HTERT RPE-1 (cell line): ENCODE measurements around the gene DNTT.
"Not testable (repeated sequence)": the region's sequence is repeated elsewhere in the genome, so short reads cannot be mapped to it uniquely, and the experiment has no call there.

Experiments used
- in situ Hi-C: fragments of 300-500 bp; cut with MboI; formaldehyde crosslinking; loops from 4 replicates; pipeline ENCODE4 v1.14.3; 2020; ENCODE audit warnings: low sequenced_read_pairs

The DNTT gene

DNA sequence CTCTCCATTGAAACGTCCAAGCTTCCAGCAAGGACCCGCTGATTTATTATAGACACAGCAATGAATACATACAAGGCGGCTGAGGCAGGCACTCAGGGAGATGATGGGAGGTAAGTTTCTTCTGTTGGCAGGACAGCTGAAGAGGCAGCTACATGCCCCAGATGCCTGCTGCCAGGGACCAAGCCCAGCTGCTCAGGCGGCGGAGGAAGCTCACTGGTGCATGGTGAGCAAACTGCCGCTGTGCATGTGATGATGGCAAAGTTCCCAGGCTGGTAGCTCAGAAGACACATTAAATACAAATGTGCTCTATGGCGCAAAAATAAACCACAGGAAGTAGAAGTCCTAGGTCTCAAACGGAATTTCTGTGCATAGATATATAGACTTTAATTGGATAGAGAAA lies 2.3 kb downstream of the DNTT start:
- in situ Hi-C loops, result no loop called here

DNA sequence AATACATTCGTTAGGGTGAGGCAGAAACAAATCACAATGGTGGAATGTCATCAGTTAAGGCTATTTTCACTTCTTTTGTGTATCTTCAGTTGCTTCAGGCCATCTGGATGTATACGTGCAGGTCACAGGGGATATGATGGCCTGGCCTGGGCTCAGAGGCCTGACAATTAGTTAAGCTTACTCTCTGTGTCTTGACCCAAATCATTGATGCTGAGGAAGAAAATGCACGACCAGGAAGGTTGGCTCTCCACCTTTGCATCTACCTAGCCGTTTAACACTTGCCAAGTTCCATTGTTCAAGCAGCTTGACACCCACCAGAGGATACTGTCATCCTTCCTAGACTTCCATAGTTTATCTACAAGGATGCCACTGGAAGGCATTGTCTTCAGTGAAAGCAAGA lies 4.6 kb downstream of the DNTT start:
- in situ Hi-C loops, result not testable (repeated sequence)

DNA sequence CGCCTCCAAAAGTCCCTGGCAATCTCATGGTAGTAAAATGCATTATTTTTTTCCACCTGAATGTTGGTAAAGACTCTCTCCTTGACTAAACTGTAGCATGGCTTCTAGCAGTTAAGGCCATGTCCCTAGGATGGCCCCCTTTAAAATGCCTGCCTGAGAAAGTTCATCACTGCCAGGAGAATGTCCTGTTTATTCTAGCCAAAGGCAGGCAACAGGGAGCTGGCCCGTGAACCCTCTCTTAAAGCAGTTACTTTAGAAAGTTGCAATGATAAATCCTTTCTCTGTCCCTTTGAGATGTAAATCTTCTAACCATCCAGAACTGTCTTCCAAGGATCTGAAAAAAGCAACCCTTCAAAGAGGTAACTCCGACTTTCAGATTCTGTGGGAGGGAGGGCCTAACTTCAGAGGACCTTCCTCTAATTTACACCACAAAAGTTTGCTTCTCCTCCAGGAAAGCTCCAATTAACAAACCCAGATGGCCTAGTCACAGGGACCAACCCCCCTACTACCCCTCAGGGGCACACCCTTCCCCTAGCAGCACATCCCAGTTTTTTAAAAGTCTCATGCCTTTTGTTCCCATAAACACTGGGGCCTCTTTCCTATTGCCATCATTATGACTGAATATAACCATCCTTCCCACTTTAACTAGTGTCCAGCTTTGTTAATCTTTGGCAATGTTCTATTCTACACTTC lies 5.5 kb downstream of the DNTT start:
- in situ Hi-C loops, result no loop called here

DNA sequence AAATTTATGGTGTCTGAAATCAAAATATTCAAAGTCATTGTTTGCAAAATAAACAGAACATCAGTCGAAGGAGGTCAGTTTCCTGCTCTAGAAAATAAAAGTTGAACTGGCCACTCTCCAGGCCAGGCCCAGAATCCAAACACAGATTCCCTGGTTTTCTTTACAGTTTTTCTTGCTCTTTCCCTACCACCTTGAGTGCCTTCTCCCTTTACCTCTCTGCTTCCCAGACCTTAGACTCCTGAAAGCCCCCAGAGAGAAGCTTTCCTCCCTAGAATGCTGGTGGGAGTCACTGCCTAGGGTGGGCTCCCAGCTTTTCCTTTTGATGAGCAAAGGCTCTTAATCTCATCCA lies 6.1 kb downstream of the DNTT start:
- in situ Hi-C loops, result no loop called here

DNA sequence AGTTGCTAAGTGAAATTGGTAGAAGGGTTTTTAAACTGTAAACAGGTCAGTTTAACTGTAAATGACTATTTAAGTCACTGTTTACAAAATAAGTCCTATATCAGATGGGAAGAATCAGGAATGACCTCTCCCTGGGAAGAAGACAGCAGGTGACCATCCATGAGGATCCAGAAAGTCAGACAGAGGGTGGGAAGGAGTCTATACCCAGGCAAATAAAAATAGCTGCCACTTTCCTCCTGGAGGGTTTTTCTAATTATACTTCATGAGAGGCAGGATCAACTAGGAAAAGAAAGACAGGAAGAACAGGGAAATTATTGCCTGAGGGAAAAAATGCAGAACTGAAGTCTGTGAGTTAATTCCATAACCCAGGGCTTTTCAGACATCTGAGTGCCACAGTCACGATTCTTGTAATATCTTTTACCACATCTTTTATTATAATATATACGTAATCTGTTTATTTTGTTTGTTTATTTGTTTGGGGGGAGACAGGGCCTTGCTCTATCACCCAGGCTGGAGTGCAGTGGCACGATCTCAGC lies 7.0 kb downstream of the DNTT start:
- in situ Hi-C loops, result no loop called here

DNA sequence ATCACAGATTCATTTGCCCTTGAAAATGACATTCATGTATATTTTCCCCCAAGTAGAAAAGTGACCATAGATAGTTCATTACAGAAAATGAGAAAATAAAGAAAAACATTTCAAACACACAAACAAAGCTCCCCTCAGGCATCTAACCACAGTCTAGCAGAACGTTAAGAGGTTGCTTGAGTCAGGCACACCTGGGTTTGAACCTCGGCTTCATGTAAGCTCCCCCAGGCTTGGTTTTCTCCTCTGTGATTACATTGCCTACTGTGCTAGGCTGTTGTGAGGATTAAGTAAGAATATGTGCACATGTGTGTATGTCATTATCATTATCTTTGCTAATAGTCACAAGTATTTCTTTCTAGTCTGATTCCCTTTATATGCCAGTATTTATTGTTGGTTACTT lies 9.1 kb downstream of the DNTT start:
- in situ Hi-C loops, result no loop called here

DNA sequence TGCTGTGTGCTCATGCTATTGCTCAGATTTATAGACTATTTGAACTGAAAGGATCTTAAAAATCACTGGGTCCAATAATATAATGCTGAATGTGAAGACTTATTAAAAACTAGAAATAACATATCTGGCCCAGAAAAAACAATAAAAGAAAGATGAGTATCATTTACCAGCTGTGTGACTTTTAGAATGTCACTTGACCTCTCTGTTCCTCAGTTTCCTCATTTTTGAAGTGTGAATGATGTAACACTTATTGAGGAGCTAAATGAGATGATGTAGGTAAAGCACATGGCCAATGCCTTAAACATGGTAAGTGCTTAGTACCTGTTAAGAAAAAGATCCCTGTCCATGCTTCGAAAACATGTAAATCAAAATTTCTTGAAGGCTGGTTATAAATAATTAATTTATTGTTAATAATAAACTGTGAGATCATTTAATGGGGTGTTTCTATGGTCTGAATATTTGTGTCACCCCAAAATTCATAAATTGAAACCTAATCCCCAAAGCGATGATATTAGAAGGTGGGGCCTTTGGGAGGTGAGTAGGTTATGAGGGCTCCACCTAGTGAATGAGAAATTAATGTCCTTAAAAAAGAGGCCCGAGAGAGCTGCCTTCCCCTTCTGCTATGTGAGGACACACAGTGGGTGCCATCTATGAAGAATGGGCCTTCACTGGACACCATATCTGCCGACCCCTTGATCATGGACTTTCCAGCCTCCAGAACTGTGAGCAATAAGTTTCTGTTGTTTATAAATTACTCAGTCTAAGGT lies 13.0 kb downstream of the DNTT start:
- in situ Hi-C loops, result no loop called here

DNA sequence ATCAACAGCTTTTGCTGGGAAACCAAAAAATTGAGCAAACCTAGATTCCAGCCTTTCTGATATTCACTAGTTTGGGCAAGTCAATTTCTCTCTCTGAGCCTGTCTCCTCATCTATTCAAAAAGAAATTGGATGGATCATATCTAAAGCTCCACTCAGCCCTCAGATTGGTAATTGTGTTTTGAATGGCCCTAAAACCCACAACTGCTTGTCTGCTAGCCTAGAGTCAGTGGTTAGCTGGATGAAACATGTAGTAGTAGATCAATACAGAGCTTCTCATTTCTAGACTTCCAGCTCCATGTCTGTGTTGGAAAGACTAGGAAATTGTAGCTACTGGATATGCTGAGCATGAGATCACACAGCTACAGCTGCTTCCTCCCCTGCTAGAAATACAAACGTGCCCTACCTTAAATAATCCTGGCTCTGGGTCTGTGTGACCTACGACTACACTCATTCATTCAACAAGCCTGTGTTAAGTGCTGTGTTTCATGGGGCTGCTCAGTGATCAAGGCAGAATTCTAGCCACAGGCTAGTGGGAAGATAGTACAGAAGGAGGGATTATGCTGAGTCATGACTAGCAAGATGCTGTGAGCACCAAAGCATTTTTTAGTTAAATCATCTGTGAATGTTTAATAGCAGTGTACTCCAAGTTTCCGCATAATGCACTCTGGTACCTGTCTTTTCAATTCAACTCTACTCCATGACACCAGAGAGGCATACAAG lies 15.7 kb downstream of the DNTT start:
- in situ Hi-C loops, result no loop called here

DNA sequence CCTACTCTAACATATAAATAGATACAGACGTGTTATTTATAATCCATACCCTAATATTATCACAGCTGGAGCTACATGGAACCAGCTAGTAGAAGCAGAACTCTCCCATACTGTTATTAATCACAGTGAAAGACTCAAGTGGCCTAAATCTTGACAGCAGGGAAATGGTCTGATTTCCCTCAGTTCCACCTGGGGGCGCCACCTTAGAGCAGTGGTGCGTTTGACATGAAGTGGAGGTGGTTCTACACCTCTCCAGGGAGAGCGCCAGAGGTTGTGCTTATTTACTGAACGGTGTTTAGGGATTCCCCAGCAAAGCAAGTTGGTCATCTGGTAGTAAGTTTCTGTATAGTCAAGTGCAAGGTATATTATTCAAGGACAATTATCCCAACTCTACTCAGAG lies 17.6 kb downstream of the DNTT start:
- in situ Hi-C loops, result no loop called here

DNA sequence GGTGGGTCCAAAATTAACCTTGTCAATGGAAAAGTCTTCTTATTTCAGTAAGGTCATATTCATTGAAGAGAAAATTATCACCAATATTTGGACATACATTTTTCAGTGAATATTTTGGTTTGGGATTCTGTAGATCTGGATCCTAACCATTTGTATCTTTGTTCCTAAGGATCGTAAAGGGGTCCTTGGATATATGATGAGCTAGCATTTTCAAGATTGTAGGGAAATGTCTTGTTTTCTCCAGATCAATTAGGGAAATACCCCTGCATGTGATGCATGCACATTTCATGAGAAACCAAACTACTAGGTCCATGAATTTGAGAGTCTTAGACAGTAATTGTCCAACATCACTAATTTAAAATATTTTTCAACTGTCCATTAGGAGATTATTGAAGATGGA lies 18.0 kb downstream of the DNTT start:
- in situ Hi-C loops, result no loop called here

DNA sequence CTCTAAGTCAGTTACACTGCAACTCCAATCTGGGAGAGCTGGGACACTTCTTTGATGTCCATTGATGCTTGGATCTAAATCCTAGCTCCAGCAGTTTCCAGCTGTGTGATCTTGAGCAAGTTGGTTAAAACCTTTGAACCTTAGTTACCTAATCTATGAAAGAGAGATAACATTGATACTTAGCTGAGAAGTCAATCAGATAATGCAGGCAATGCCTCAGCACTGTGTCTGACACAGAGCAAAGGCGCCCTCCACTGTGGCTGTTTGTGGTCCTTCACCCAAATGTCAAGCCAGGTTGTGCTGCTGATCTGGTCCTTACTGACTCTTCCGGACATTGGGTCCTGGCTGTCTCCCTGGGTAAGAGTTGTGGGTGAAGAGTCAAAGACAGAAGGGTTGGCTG lies 20.2 kb downstream of the DNTT start:
- in situ Hi-C loops, result no loop called here

DNA sequence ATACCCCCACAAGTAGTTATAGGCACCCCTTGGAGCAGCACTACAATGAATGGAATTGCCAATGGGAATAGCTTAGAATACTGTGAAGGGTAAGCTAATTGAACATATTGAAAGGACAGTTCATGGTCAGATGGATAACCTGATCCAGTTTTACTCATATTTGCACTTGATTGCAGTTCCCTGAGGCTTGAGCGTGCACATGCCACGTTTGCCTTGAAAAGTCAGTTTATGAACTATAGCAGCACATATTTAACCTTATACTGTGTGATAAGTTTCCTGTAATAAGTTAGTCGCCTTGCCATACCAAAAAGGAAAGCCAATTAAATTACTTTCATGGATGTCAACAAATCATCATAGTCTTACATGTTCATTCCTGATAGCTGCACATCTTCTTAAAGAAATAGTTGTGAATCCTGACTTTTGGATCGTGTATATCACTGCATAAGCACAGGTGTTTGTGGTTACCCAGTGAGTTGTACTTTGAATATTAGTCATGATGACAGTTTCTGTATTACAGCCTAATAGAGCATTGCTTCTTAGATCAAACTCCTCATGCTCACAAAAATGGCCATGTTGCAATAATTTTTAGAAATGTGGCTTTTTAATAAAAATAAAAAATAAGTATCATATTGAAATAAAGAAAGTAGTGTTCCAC lies 21.6 kb downstream of the DNTT start:
- in situ Hi-C loops, result no loop called here

DNA sequence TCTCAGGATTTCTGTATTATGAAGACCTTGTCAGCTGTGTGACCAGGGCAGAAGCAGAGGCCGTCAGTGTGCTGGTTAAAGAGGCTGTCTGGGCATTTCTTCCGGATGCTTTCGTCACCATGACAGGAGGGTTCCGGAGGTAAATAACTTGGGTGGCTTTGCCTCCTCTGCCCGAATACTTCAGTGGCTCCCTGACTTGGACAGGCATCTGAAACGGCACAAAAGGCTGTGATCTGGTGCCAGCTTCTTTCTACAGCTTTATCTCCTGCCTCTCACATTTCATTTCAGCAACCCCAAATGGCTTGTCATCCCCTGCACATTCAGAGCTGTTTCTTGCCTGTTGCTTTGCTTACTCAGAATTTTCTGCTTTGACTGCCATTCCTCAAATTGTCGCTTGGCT lies 23.2 kb downstream of the DNTT start:
- in situ Hi-C loops, result no loop called here

DNA sequence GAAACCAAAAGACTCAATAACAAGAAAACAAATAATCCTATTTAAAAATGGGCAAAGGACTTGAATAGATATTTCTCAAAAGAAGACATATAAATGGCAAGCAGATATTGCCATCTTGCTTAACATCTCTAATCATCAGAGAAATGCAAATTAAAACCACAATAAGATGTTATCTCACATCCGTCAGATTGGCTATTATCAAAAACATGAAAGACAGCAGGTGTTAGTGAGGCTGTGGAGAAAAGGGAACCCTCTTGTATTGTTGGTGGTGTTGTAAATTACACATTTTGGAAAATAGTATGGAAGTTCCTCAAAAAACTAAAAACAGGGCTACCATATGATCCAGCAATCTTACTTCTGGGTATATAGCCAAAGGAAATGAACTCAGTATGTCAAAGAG lies 28.9 kb downstream of the DNTT start:
- in situ Hi-C loops, result no loop called here

DNA sequence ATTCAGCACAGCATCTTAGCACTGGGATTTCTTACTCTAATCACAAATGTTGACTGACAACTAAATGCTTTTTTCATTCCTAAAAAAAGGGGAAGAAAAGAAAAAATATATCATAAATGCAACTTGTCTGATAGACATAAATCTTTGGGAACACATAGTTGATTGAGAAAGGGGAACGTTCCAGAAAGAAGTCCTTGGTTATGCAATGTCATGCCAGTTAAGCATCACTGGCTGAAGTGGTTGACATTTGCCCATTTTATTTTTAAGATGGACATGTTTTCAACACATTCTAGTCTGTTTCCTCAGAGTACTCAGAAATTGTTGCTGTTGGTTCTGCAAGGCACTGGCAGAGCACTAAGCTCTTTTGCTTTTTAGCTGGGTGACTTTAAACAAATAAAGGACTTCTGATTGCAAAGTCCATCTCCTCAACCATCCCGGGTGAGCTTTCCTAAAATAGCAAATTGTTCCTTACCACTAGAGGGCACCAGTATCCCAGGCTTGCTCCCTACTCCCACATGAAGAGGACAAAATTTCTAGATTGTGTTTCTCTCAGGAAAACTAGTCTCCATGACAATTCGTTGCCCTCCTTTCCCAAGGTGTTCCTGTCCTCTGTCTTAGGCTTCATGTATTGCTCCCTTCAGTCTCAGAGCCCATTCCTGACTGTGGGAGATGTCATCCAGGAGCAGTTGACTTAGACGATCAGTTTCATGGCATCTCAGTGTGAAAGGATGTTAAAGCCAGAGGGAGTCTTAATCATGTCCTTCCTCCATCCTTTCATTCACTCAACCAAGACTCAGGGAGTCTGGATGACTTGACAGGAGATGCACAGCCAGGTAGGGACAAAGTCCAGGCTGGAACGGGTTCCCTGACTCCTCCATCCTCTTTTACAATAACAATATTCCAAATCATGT lies 30.6 kb downstream of the DNTT start:
- in situ Hi-C loops, result no loop called here

DNA sequence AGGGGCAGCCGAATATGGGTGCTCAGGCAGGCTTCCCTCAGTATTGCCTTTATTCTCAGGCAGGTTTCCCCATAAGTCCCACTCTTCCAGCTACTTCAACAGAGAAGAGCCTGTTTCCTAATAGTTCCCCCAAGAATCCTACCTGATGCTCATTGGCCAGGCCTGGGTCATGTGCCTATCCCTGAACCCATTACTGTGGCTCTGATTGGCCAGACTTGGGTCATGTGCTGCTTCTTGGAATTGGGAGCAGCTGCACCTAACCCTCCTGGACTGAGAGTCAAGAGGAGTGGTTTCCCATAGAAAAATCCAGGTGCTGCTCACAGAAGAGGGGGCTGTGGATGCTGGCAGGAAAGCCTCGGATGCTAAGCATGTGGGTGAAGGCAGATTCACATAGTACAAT lies 32.9 kb downstream of the DNTT start:
- in situ Hi-C loops, result no loop called here

DNA sequence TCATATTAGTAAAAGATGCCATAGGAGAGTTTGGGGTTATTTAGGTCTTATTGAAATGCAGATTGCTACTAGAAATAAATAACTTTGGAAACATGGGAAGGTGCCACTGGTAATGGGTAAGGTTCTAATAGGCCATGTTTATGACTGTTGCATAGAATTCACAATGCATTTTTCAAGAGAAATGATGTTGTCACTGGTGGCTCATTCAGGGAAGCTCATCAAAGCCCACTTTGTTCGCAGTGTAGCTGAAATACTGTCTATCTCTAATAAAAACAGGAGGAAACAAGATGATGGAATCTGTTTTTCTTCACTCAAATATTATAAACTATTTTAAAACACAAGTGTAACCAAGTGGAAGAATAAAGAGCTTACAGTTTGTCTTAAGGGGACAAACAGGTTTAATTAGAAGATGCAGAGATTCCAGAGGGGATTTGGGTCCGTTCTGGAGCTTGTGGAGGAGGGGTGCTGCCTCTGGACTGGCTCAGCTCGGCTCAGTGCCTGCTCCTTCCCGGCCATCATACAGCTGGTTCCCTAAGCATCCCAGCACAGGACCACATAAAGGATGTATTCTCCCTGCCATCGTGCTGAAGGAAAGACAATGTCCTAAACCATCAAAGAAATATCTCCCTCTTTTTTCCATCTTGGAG lies 34.2 kb downstream of the DNTT start:
- in situ Hi-C loops, result no loop called here

DNA sequence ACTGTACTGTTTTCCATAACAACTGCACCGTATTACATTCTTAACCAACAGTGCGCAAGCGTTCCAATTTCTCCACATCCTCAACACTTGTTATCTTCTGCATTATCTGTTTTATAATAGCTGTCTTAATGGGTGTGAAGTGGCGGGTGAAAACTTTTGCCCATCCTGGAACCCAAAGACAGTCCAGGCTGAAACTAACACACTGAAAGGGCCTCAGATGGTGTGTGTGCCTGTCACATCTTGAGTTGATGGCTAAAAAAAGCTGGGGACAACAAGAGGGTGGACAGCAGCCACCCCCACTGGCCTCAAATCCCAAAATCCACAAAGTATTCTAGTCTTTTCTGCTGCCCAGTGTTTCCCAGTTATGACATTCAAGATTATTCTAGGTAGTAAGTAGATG lies 35.1 kb downstream of the DNTT start:
- in situ Hi-C loops, result no loop called here

DNA sequence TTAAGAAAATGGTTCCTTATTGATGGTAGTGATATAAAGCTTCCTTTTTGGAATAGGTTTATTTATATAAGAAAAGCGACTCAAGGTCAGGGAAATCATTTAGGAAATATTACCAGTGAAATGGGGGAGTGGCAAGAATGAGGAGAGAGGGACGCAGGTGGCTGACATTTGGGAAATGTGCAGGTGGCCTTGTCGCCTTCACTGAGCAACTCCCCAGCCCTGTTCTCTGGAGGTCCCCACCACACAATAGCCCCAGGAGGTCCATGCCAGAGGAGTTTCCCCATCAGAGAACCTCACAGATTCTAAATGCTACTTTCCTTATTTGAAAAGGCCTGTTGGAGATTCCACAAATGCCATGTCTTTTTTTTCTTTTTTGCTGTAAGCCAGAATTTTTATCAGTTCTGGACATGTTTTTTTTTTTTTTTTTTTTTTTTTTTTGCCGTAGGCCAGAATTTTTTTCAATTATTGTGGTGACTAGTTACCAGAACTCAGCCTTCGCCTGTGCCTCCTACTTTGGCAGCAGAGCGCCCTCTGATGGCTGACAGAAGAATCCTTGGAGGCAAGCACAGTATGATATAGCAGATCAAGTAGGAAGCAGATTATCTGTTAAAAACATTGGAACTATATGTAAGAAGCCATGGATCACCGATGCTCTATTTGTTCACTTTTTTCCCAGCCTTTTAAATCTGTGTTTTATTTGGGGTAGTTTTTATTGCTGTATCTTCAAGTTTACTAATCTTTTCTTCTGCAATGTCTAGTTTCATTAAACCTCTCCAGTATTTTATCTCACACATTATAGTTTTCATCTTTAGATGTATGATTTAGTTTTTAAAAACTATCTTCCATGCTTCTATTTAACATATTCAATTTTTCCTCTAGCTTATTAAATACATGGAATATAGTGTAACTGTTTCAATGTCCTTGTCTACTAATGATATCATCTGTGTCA lies 36.0 kb downstream of the DNTT start:
- in situ Hi-C loops, result no loop called here
